Frontal cortex (tissue), 4 donors: Measurements from ENCODE around the gene RCSD1. TPM values are rescaled to one million over a fixed set of nuclear protein-coding genes. Genes with fewer than 3 reads are reported as not detected.

Source experiments
- DNase-seq, 2 donors: peaks; one replicate each; pipeline ENCODE4 v3.0.0; 2012; ENCODE audit warnings: low spot score in 2 of 2
- FAIRE-seq: peaks from 2 replicates; lab custom pipeline; 2012; peaks lifted over from hg19 to GRCh38; lab: Jason Lieb, UNC
- total RNA-seq: library from RNA; depleted of rRNA; stranded (reverse); fragments of >200 nt; gene quantifications from one replicate; pipeline ENCODE4 v1.2.3, GENCODE V29; 2014
- donor health status: control.
- donor health status: control.
- donor health status: control.

The RCSD1 gene
- total RNA-seq, 1 donor from 2014 or later: 4.5 TPM

DNA sequence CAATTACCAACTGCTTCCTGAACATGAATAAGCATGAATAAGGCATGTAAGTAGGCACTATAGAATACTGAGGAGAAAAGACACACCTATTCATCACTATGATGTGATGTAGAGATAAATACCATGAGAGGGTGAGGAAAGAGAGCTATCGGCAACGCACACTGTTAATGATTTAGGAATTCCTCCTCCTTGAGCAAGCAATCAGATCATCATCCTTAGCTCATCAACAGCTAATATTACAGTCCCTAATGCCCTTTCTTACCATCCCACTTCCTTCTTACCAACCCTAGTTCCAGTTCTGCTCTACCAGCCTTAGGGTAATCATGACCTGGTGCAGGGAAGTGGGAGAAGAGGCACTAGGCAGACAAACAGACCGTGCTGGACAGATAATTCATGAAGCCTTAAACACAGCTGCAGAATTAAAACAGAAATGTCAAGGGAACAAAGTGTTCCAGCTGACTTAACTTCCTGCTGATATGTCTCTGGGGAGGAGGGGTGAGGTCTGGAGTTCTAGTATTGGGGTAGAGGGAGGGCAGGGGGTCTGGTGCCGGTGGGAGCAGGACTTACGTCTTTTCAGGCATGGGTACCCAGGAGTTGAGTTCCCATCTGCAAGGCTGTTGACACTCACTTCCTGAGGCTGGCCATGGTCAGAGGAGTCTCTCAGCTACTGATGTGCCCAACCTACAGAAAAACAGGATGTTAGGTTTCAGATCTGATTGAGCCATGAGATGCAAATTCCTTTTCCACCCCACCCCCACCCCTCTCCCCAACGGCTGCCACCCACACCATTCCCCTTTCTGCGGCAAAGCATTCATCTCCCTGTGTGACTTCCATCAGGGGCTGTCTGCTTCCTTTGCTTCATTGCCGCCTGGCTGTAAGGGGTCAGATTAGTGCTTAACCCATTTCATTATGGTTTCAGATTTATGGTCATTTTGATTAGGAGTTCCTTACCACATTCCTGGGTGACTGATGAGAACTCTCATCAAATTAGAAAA is 12.6 kb upstream of the RCSD1 start:
- FAIRE-seq (no peak), DNase-seq (no peak)

GRCh38 chr1:167618366-167618765 is 11.7 kb upstream of the RCSD1 start:
- no peak for DNase-seq
- FAIRE-seq: no peak

DNA sequence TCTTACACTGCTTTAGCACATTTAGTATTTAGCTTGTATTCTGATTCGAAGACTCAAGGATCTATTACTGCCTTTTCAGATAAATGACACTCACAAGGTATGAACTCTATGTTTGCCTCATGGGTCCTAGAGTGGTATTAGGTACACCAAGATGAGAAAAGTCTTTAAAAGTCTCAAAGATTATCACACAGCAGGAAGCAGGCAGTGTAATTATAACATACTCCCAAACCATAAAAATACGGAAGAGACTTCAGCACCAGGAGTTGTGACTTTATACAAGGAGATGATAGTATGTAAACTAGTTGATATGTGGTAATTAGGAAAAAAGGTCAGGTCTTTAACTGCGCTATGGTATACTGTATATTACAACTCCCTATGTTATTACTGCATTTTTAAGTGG is 11.2 kb upstream of the RCSD1 start:
- DNase-seq: no peak
- no peak for FAIRE-seq

GRCh38 chr1:167620002-167620401 is 10.0 kb upstream of the RCSD1 start:
- no peak for DNase-seq
- no peak for FAIRE-seq

GRCh38 chr1:167621780-167622313 is 8.2 kb upstream of the RCSD1 start:
- FAIRE-seq (no peak), DNase-seq (no peak)

DNA sequence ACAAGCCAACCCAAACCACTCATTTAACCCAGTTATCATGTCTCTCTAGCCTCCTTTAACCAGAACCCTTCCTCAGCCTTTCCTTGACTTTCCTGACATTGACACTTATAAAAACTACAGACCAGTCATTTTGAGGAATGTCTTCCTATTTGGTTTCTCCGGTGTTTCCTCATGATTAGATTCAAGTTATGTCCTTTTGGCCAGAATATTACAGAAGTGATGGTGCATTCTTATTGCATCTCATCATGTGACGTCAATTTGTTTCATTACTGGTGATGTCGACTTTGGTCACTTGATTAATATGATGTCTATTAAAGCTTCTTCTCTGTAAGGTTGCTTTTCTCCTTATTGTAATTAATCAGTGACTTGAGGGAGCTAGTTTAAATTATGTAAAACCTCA is 6.1 kb upstream of the RCSD1 start:
- DNase-seq (no peak), FAIRE-seq (no peak)

- FAIRE-seq: no peak
- DNase-seq: no peak
Observed at GRCh38 chr1:167625040-167625823, 4.8 kb upstream of the RCSD1 start.

DNA sequence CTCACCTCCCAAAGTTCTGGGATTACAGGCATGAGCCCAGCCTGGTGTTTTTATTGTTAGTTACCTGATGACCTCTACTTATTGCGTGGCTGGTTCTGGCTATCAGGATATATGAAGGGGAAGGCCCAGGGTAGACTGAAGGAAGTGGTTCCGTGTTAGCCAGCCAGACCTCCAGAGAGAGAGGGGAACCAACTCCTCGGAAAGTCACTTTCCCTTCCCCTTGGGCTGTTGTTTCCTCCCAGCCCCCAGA is 2.5 kb upstream of the RCSD1 start:
- DNase-seq: no peak
- FAIRE-seq: no peak

- FAIRE-seq (no peak), DNase-seq (no peak)
Observed at GRCh38 chr1:167627865-167628641, 2.0 kb upstream of the RCSD1 start.

DNA sequence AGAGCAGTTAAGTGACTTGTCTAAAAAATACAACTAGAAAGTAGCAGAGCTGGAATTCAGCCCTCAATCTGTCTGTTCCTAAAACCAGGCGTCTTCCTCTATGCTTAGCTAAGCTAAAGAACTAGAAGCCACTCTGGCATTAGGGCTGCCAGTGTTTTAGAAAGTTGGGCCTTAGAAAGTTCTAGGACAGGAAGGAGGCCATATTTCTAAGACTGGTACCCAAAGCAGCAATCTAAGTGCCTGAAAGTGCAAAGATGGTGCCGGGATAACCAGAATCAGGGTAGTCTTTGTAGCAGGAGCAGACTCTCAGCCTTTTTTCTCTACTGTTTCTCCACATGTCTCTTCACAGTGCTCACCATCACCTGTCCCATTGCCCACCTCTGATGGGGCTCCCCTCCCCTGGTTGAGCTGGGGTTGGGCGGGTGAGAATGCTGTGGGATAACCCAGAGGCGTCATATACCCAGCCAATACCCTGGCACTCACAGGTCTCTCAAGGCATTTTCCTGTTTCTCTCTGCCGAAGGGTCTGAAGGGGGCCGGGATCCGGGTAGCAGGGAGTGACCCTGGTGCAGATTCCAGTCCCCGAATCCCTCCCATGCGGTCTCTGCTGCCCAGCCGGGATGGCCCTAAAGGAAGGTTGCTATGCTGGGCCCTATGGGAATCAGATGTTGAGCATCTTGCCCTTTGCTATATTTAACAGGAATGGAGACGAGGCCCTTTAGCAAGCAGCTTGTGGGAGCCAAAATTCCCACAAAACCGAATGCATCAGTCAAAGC is 1.1 kb upstream of the RCSD1 start:
- FAIRE-seq: no peak
- no peak for DNase-seq

DNA sequence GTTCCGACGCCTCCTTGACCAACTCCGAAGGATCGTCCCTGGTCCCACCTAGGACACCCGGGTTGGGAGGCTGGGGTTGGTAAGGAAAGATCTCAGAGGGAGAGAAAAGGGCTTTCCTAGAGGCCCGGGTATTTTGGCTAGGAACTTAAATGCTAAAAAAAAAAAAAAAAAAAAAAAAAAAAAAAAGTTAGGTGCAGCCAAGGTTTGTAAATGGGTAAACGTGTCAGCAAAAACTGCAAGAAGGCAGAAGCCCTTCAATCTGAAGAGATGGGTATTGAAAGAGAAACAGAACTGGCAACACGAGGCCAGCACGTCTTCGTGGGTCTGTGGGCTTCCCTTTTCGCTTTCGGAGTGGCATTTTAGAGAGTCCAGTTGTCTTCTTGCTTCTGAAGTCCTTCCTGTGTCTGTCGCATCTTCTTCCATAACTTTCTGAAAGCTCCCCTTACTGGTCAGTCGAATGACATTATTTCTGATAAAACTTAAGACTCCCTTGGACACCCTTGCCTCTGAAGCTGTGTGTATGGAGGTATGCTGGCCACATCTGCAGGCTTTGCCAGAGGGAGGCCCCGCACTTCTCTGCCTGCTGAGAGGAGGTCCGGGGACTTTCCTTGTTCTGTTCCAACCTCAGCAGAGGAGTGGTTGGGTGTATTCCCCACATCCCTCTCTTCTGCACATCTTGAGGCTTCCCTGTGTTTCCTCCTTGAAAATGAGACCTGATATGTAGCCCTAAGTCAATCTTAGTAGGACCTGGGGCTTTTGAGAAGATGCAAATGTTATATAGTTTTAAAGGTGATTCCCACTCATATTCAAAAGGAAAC is 745 bp downstream of the RCSD1 start:
- FAIRE-seq: no peak
- no peak for DNase-seq

DNA sequence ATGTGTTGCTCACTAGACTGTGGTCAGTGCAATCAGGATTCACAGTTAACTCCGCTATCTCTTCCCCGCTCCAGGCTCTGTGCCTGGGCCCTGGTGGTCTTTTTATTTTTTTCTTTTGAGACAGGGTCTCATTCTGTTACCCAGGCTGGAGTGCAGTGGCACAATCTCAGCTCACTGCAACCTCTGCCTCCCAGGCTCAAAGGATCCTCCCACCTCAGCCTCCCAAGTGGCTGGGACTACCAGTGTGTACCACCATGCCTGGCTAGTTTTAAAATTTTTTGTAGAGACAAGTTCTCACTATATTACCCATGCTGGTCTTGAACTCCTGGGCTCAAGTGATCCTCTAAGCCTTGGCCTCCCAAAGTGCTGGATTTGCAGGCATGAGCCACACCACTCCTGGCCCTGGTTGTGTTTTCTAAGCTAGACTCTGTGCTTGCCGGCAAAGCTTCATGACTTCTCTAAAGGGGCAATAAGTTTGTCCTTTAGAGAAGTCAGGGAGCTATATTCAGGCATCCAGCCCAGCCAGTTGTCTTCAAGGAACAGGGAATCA is 1.4 kb downstream of the RCSD1 start:
- no peak for DNase-seq
- FAIRE-seq: no peak

- FAIRE-seq: no peak
- DNase-seq: no peak
Observed at GRCh38 chr1:167631936-167632614, 2.0 kb downstream of the RCSD1 start.

- FAIRE-seq (no peak), DNase-seq (no peak)
Observed at GRCh38 chr1:167633258-167633944, 3.4 kb downstream of the RCSD1 start.

DNA sequence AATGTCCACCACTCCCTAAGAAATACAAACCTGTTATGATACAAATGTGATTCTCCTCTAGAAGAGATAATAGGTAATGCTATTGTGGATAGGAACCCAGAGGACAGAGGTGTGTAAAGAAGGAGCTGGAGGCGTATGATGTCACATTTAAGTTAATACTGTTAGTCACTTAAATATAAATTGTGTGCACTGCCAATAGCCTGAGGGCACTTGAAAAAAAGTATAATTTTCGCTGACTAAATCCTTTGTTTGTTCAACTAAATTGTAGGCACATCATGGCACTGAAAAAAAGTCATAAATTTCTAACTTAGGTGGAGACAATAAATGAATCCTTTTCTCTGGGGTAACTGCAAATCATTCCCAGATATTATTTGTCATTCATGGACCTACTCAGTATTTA is 4.4 kb downstream of the RCSD1 start:
- FAIRE-seq (no peak), DNase-seq (no peak)

DNA sequence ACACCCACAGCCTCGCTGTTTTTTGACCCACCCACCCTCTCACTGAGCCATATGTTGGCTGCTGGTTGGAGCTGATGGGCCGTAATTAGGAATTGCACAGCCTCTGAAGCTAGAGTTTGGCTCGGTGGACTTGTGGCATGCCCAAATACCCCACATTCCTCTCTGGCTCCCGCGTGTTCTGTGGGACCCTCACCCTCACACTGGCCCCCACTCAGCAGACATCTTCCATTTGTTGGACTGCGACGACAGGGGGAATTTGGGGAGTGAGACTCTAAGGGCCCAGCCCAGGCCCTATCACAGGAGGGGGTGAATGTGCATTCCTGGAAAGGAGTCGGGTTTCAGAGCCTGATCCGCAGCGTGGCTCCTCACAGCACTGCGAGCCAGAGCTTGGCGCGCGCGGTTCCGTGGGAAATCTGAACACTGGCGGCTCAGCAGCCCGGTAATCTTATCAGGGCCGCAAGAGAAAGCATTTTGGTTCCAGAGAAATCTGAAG is 5.2 kb downstream of the RCSD1 start:
- DNase-seq (no peak), FAIRE-seq (no peak)

- DNase-seq: no peak
- FAIRE-seq: no peak
Observed at GRCh38 chr1:167635941-167636340, 5.9 kb downstream of the RCSD1 start.
